GM18498 (cell line): ENCODE results near the gene NFIC.
"Not testable (repeated sequence)": the region's sequence is repeated elsewhere in the genome, so short reads cannot be mapped to it uniquely, and the experiment has no call there.

Source experiments
- ATAC-seq: cut with Tn5 transposase; IDR thresholded peaks from one replicate; pipeline ENCODE4 v1.9.1; 2021; ENCODE audit warnings: mild to moderate bottlenecking, moderate library complexity; ENCODE audit not compliant: unreplicated experiment

The NFIC gene

GRCh38 chr19:3396881-3397265, 30.5 kb downstream of the NFIC start:
- ATAC-seq: no peak

- no peak for ATAC-seq
Observed at GRCh38 chr19:3397266-3398022, 31.1 kb downstream of the NFIC start.

GRCh38 chr19:3398114-3398899, 31.9 kb downstream of the NFIC start:
- ATAC-seq: no peak

- no peak for ATAC-seq
Observed at GRCh38 chr19:3398900-3399278, 32.5 kb downstream of the NFIC start.

GRCh38 chr19:3399311-3399710, 32.9 kb downstream of the NFIC start:
- ATAC-seq: not testable (repeated sequence)

- no peak for ATAC-seq
Observed at GRCh38 chr19:3401004-3401768, 34.8 kb downstream of the NFIC start.

- no peak for ATAC-seq
Observed at GRCh38 chr19:3402631-3403443, 36.5 kb downstream of the NFIC start.

GRCh38 chr19:3403489-3404323, 37.3 kb downstream of the NFIC start:
- ATAC-seq: no peak

- no peak for ATAC-seq
Observed at GRCh38 chr19:3404324-3405260, 38.2 kb downstream of the NFIC start.

GRCh38 chr19:3405261-3405653, 38.9 kb downstream of the NFIC start:
- ATAC-seq: no peak

GRCh38 chr19:3406571-3407111, 40.3 kb downstream of the NFIC start:
- ATAC-seq: no peak

GRCh38 chr19:3407556-3408516, 41.5 kb downstream of the NFIC start:
- no peak for ATAC-seq

GRCh38 chr19:3408996-3409345, 42.6 kb downstream of the NFIC start:
- ATAC-seq: no peak

GRCh38 chr19:3409346-3410064, 43.1 kb downstream of the NFIC start:
- no peak for ATAC-seq

- ATAC-seq: no peak
Observed at GRCh38 chr19:3411636-3412035, 45.3 kb downstream of the NFIC start.

- no peak for ATAC-seq
Observed at GRCh38 chr19:3412066-3412465, 45.7 kb downstream of the NFIC start.

- no peak for ATAC-seq
Observed at GRCh38 chr19:3413796-3414327, 47.5 kb downstream of the NFIC start.
